HS-5 (cell line): ENCODE results near the gene ENOSF1.
"Not testable (repeated sequence)": the region's sequence is repeated elsewhere in the genome, so short reads cannot be mapped to it uniquely, and the experiment has no call there.

ENCODE experiments used
- DNase-seq: peaks from one replicate; pipeline ENCODE4 v3.0.0-alpha.2; 2012; ENCODE audit warnings: low read depth

ENOSF1 gene

GRCh38 chr18:712401-713134 lies at the start of gene ENOSF1:
TSS of gene ENOSF1 (minus strand) at chr18:712630. CDS start at chr18:712587, 43 bp downstream.
- no peak for DNase-seq

GRCh38 chr18:759864-760263 lies 47.4 kb upstream of the ENOSF1 start:
- DNase-seq: not testable (repeated sequence)

- no peak for DNase-seq
These were observed 43.1 kb upstream of the ENOSF1 start for GRCh38 chr18:755506-755905.

- no peak for DNase-seq
These were observed 42.2 kb upstream of the ENOSF1 start for GRCh38 chr18:754656-755055.

GRCh38 chr18:750456-750855 lies 38.0 kb upstream of the ENOSF1 start:
- no peak for DNase-seq

GRCh38 chr18:744832-745597 lies 32.6 kb upstream of the ENOSF1 start:
- no peak for DNase-seq

GRCh38 chr18:741931-742512 lies 29.6 kb upstream of the ENOSF1 start:
- peak; percentile 10 for DNase-seq

- no peak for DNase-seq
These were observed 19.9 kb upstream of the ENOSF1 start for GRCh38 chr18:732371-732770.

GRCh38 chr18:731185-731584 lies 18.8 kb upstream of the ENOSF1 start:
- no peak for DNase-seq

- DNase-seq: no peak
These were observed 18.3 kb upstream of the ENOSF1 start for GRCh38 chr18:730692-731091.

- not testable (repeated sequence) for DNase-seq
These were observed 17.7 kb upstream of the ENOSF1 start for GRCh38 chr18:730120-730519.

- DNase-seq: no peak
These were observed 13.2 kb upstream of the ENOSF1 start for GRCh38 chr18:725646-726045.

- no peak for DNase-seq
These were observed 11.2 kb upstream of the ENOSF1 start for GRCh38 chr18:723541-724080.

- no peak for DNase-seq
These were observed 4.6 kb upstream of the ENOSF1 start for GRCh38 chr18:717003-717402.

GRCh38 chr18:715626-716025 lies 3.2 kb upstream of the ENOSF1 start:
- peak; percentile 48 for DNase-seq

GRCh38 chr18:713135-713490 lies 683 bp upstream of the ENOSF1 start:
- no peak for DNase-seq

- DNase-seq: peak; percentile 49
These were observed 601 bp downstream of the ENOSF1 start for GRCh38 chr18:711657-712400.

GRCh38 chr18:711310-711656 lies 1.1 kb downstream of the ENOSF1 start:
- no peak for DNase-seq

GRCh38 chr18:710418-711300 lies 1.8 kb downstream of the ENOSF1 start:
- no peak for DNase-seq

GRCh38 chr18:709771-710170 lies 2.7 kb downstream of the ENOSF1 start:
- DNase-seq: no peak

GRCh38 chr18:708096-708495 lies 4.3 kb downstream of the ENOSF1 start:
- no peak for DNase-seq
